ENCODE results near the gene PDZD2.

GRCh38 chr5:31626156-31626555 is 12.8 kb upstream of the PDZD2 start:
- TF ChIP-seq CTCF (IDR thresholded peaks at IDR 0.05 in 4 of 5, conservative IDR thresholded peaks at IDR 0.05 in 1 of 5) (no peak), POLR2A (IDR thresholded peaks at IDR 0.05) (no peak)

Data from gastrocnemius medialis (tissue), 4 donors.